GM12878 (cell line): ENCODE measurements around the gene NMNAT1. TPM values are rescaled to one million over a fixed set of nuclear protein-coding genes. Genes with fewer than 3 reads are reported as not detected.
A peak's percentile ranks its signal among the peaks of the same experiment; 100 is the strongest.

Source experiments
- ATF7 ChIP-seq: fragments of 450-650 bp; IDR thresholded peaks from 2 replicates; pipeline ENCODE4 v1.6.1; 2016; ENCODE audit warnings: low read depth, mild to moderate bottlenecking
- IKZF1 ChIP-seq: fragments of 450-650 bp; conservative IDR thresholded peaks from 2 replicates; pipeline ENCODE4 v1.6.1; 2017; ENCODE audit warnings: antibody characterized with exemption, mild to moderate bottlenecking
- MAX ChIP-seq: IDR thresholded peaks from 2 replicates; pipeline ENCODE4 v1.6.1; 2012; ENCODE audit warnings: low read depth, low read length, improper control_type of control experiment
- TAF1 ChIP-seq: IDR thresholded peaks from 2 replicates; pipeline ENCODE4 v1.6.1; 2011; ENCODE audit warnings: mild to moderate bottlenecking, low read depth, low read length, borderline replicate concordance
- polyA plus RNA-seq, 11 experiments: library from polyadenylated mRNA; depleted of rRNA in 4 of 11; unstranded in 6 of 11; stranded (reverse) in 5 of 11; fragments of >200 nt; fragmentation: Nextera tagmentation in 4 of 11; fragmentation: Illumina TruSeq in 1 of 11; extraction: Ambion mirVana in 4 of 11; extraction: Trizol in 1 of 11; gene quantifications; 1 replicate in 1 of 11; 2 replicates in 10 of 11; pipeline versions ENCODE4 v1.2.1 to v1.2.3, GENCODE V29; 2011 to 2016; ENCODE audit warnings: inconsistent platforms in 2 of 11, missing spikeins in 2 of 11, low read depth in 1 of 11
- total RNA-seq, 4 experiments: library from RNA; depleted of rRNA in 3 of 4; stranded (reverse); fragments of >200 nt in 3 of 4; fragmentation: Illumina TruSeq in 1 of 4; extraction: Trizol in 1 of 4; gene quantifications; 2 replicates each; pipeline versions ENCODE4 v1.2.1 to v1.2.3, GENCODE V29; 2013 to 2021
- TF ChIP-seq, protein P1 (sequence below): IDR thresholded peaks from 2 replicates; pipeline ENCODE4 v1.6.1; 2011; ENCODE audit warnings: low read depth, low read length, improper control_type of control experiment, borderline replicate concordance
- TF ChIP-seq, protein P2 (sequence below): IDR thresholded peaks from 2 replicates; pipeline ENCODE4 v1.6.1; 2011; ENCODE audit warnings: borderline replicate concordance, low read depth, mild to moderate bottlenecking, moderate library complexity, mixed read lengths, low read length; ENCODE audit not compliant: insufficient read depth; ENCODE audit errors: extremely low read length

Gene NMNAT1
- total and polyA plus RNA-seq, 10 of the 15 experiments (the other 5 are each of a cell fraction or from before 2014, with no cell fraction given), result 7.2 to 16.7 (median 11.7) TPM

- TF ChIP-seq, protein P1, sequence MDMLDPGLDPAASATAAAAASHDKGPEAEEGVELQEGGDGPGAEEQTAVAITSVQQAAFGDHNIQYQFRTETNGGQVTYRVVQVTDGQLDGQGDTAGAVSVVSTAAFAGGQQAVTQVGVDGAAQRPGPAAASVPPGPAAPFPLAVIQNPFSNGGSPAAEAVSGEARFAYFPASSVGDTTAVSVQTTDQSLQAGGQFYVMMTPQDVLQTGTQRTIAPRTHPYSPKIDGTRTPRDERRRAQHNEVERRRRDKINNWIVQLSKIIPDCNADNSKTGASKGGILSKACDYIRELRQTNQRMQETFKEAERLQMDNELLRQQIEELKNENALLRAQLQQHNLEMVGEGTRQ, result peak; percentile 64; the same call in 1 of the 2 replicates
- TF ChIP-seq IKZF1 (0 out of 2 replicates have a peak, but pooled peaks have one; percentile 19), ATF7 (no peak), TAF1 (no peak), MAX (0 out of 2 replicates have a peak, but pooled peaks have one; percentile 31)
- TF ChIP-seq, protein P2, sequence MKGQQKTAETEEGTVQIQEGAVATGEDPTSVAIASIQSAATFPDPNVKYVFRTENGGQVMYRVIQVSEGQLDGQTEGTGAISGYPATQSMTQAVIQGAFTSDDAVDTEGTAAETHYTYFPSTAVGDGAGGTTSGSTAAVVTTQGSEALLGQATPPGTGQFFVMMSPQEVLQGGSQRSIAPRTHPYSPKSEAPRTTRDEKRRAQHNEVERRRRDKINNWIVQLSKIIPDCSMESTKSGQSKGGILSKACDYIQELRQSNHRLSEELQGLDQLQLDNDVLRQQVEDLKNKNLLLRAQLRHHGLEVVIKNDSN, result peak; percentile 83
Measured at GRCh38 chr1:9900142-9901043, 42.9 kb upstream of the NMNAT1 start (continued).
